Activated CD8-positive, alpha-beta memory T cell treated with anti-CD3 and anti-CD28 coated beads, Interleukin-2, amount 50 U/mL, for 24 hours (primary cell): ENCODE measurements around the gene NFIB.

Source experiments
- DNase-seq: peaks from one replicate; pipeline ENCODE4 v3.0.0-alpha.2; 2020; ENCODE audit errors: extremely low read depth

The NFIB gene

GRCh38 chr9:14306672-14307660 lies 7.0 kb downstream of the NFIB start:
- DNase-seq: no peak

GRCh38 chr9:14306188-14306587 lies 7.8 kb downstream of the NFIB start:
- no peak for DNase-seq

- no peak for DNase-seq
Observed at GRCh38 chr9:14304259-14304658, 9.7 kb downstream of the NFIB start.

GRCh38 chr9:14303521-14303920 lies 10.4 kb downstream of the NFIB start:
- no peak for DNase-seq

- no peak for DNase-seq
Observed at GRCh38 chr9:14303100-14303499, 10.8 kb downstream of the NFIB start.

GRCh38 chr9:14302405-14302804 lies 11.5 kb downstream of the NFIB start:
- no peak for DNase-seq

GRCh38 chr9:14301583-14302021 lies 12.3 kb downstream of the NFIB start:
- no peak for DNase-seq

GRCh38 chr9:14301006-14301405 lies 12.9 kb downstream of the NFIB start:
- no peak for DNase-seq

- no peak for DNase-seq
Observed at GRCh38 chr9:14300588-14300987, 13.4 kb downstream of the NFIB start.

- no peak for DNase-seq
Observed at GRCh38 chr9:14300040-14300439, 13.9 kb downstream of the NFIB start.

- no peak for DNase-seq
Observed at GRCh38 chr9:14298601-14299022, 15.3 kb downstream of the NFIB start.

GRCh38 chr9:14296495-14297113 lies 17.3 kb downstream of the NFIB start:
- DNase-seq: no peak

GRCh38 chr9:14294659-14295058 lies 19.3 kb downstream of the NFIB start:
- no peak for DNase-seq

- no peak for DNase-seq
Observed at GRCh38 chr9:14293801-14294200, 20.1 kb downstream of the NFIB start.

GRCh38 chr9:14292181-14292739 lies 21.7 kb downstream of the NFIB start:
- DNase-seq: no peak

- no peak for DNase-seq
Observed at GRCh38 chr9:14289916-14290315, 24.0 kb downstream of the NFIB start.

GRCh38 chr9:14288433-14288832 lies 25.5 kb downstream of the NFIB start:
- DNase-seq: no peak

- DNase-seq: no peak
Observed at GRCh38 chr9:14286121-14286520, 27.8 kb downstream of the NFIB start.

GRCh38 chr9:14283276-14283675 lies 30.7 kb downstream of the NFIB start:
- DNase-seq: no peak

GRCh38 chr9:14281876-14282275 lies 32.1 kb downstream of the NFIB start:
- no peak for DNase-seq

- no peak for DNase-seq
Observed at GRCh38 chr9:14281136-14281795, 32.7 kb downstream of the NFIB start.

GRCh38 chr9:14279671-14280070 lies 34.3 kb downstream of the NFIB start:
- DNase-seq: no peak
